ENCODE results near the gene BTBD2.
"Not testable (repeated sequence)": the region's sequence is repeated elsewhere in the genome, so short reads cannot be mapped to it uniquely, and the experiment has no call there.

BTBD2 gene

GRCh38 chr19:2012941-2013682 is 2.4 kb downstream of the BTBD2 start:
- no peak for DNase-seq

- no peak for DNase-seq
Observed at GRCh38 chr19:2011169-2011568, 4.3 kb downstream of the BTBD2 start.

DNA sequence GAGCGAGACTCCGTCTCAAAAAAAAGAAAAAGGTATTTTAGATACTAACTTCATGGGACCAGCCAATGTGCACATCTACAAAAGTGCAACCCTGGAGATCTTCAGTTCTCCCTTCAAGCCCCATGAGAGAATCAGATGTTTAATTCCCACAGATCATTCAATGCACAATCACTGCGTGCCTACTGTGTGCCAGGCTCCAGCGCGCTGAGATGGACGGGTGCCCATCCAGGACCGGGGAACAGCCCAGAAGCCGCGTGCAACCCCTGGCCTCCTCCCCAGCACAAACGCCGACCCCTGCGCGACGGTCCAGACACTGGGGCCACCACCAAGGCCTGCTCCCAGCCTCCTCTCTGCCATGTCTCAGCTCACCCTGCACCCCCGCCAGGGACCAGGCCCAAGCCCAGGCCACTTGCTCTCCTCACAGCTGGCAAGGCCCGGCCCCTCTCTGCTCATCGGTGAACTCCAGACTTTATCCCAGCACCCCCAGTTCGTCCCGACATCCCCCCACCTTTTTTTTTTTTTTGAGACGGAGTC is 5.3 kb downstream of the BTBD2 start:
- DNase-seq: no peak

GRCh38 chr19:2003874-2004273 is 11.6 kb downstream of the BTBD2 start:
- DNase-seq: no peak

DNA sequence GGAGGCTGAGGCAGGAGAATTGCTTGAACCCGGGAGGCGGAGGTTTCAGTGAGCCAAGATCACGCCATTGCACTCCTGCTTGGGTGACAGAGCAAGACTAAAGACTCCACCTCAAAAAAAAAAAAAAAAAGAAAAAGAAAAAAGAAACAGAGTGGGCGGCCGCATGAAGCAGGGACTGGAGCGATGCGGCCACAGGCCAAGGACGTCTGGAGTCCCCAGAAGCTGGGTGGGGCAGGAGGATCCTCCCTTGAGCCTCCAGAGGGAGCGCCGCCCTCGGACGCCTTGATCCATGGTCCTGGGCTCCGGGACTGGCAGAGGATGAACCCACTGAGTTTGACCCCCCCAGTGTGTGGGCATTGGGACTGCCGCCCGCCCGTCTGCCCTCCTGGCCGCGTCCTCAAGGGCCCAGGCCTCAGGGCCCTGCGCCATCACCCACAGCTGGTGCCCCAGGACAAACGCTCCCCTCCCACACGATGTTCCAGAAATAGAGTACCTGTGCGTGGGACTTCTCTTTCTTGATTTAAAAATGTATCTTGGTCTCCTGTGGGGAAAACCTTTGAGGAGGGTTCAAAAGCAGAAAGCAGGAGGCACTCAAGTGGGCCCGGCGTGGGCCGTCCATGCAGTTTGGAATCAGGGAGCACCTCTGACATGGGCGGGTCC is 15.5 kb downstream of the BTBD2 start:
- DNase-seq: no peak

- no peak for DNase-seq
Observed at GRCh38 chr19:1998712-1999708, 16.5 kb downstream of the BTBD2 start.

GRCh38 chr19:1997353-1998233 is 17.9 kb downstream of the BTBD2 start:
- DNase-seq: no peak

DNA sequence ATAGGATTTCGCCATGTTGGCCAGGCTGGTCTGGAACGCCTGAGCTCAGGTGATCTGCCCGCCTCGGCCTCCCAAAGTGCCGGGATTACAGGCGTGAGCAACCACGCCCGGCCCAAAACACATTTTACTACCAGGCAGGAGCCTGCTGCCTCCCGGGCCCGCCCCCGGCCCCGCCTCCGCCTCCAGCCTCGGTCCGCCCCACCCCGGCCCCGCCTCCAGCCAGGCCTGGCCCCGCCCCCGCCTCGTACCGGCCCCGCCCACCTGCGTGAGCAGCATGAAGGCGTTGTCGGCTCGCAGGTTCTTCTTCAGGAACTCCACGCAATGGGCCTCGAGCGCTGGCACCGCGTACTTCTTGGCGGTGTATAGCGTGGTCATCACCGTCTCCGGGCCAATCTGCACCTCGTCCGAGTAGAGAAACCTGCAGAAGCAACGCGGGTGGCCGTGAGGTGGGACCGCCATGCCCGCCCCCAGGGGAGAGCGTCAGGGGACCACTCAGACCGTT is 22.7 kb downstream of the BTBD2 start:
- no peak for DNase-seq

DNA sequence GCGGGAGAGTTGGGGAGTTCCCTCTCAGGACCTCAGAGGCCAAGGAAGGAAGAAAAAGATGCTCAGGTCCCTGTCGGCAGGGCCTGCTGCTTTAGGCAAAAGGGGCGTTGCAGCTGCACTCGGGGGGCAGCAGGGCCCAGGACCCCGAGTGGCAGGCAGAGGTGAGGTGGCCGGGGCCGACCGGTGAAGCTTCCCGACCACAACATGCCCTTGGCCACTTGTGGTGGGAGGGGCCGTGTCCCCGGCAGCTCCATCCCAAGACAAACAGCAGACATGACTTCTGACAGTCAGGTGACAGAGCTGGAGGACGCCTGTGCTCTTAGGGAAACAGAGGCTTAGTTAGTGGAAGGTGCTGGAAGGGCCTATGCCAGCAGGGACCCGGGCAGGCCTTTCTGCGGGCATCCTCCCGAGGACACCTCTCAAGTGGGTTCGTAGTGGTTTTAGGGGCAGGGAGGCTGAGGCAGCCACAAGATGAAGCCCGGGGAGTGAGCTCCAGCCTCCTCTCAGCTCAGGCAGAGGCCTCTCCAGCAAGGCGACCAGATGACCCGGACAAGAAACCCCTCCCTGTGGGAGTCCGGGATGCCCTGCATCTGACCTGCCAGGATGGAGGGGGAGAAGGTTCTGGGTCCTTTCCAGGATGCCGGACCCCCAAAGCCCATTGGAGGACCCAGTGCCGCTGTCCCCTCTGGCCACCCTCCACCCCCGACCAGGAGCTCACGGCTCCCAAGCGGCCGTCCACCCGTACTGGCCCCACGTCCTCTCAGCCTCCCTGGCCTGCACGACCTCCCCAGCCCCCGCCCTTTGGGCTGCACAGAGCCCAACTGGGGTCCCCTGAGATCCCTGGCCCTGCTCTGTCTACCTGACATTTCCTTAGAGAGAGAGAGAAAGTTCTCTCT is 24.2 kb downstream of the BTBD2 start:
- DNase-seq: no peak

- DNase-seq: no peak
Observed at GRCh38 chr19:1990230-1991017, 25.1 kb downstream of the BTBD2 start.

GRCh38 chr19:1989513-1990229 is 25.8 kb downstream of the BTBD2 start:
- no peak for DNase-seq

- DNase-seq: not testable (repeated sequence)
Observed at GRCh38 chr19:1988464-1988863, 27.1 kb downstream of the BTBD2 start.

GRCh38 chr19:1987197-1988187 is 28.0 kb downstream of the BTBD2 start:
- DNase-seq: no peak

- DNase-seq: no peak
Observed at GRCh38 chr19:1986357-1987162, 29.0 kb downstream of the BTBD2 start.

GRCh38 chr19:1985588-1986356 is 29.7 kb downstream of the BTBD2 start:
- DNase-seq: no peak

GRCh38 chr19:1984357-1984756 is 31.2 kb downstream of the BTBD2 start:
- no peak for DNase-seq
